Breast epithelium (tissue), 3 donors: ENCODE data around the gene GALNT9.

Experiments used
- CTCF ChIP-seq, 3 donors: fragments of 450-650 bp; IDR thresholded peaks; one replicate each; pipeline ENCODE4 v1.5.1; 2016 to 2017; ENCODE audit warnings: antibody characterized with exemption in 3 of 3, mild to moderate bottlenecking in 3 of 3, moderate library complexity in 3 of 3
- POLR2A ChIP-seq: fragments of 450-650 bp; IDR thresholded peaks from one replicate; pipeline ENCODE4 v1.6.1; 2016; ENCODE audit warnings: antibody characterized with exemption, mild to moderate bottlenecking, moderate library complexity
- POLR2AphosphoS5 ChIP-seq, 3 donors: sonication (generic); formaldehyde crosslinking; IDR thresholded peaks; one replicate each; pipeline ENCODE4 v1.6.1; 2017; ENCODE audit warnings: antibody characterized with exemption in 3 of 3

- TF ChIP-seq CTCF (IDR thresholded peaks at IDR 0.05) (no peak), POLR2AphosphoS5 (IDR thresholded peaks at IDR 0.05) (no peak), POLR2A (no peak)
Observed at GRCh38 chr12:132173135-132174014, 156.0 kb downstream of the GALNT9 start.
